Measurements from ENCODE around the gene PNKP.

- no peak for TF ChIP-seq ATF6 (CRISPR knock-in tag; IDR thresholded peaks at IDR 0.05)
- TF ChIP-seq ZBTB21 (CRISPR knock-in tag; IDR thresholded peaks at IDR 0.05; ENCODE audit: borderline replicate concordance), result no peak
- no peak for TF ChIP-seq GABPB1 (CRISPR knock-in tag; IDR thresholded peaks at IDR 0.05)
- no peak for TF ChIP-seq NR3C1 (CRISPR knock-in tag; conservative IDR thresholded peaks at IDR 0.05; ENCODE audit: low read depth)
- no peak for TF ChIP-seq CTCF (IDR thresholded peaks at IDR 0.05)
- no peak for TF ChIP-seq USF1 (CRISPR knock-in tag; IDR thresholded peaks at IDR 0.05)
- TF ChIP-seq JUN (CRISPR knock-in tag; IDR thresholded peaks at IDR 0.05), result no peak
- TF ChIP-seq CBFB (CRISPR knock-in tag; IDR thresholded peaks at IDR 0.05; ENCODE audit: low read depth), result no peak
- TF ChIP-seq ZSCAN18 (CRISPR knock-in tag; IDR thresholded peaks at IDR 0.05), result no peak
Observed at GRCh38 chr19:49869484-49870308, 2.3 kb upstream of the PNKP start.
